Panc1 (cell line): ENCODE data around the gene WTAP. TPM values are rescaled to one million over a fixed set of nuclear protein-coding genes. Genes with fewer than 3 reads are reported as not detected.

Source experiments
- ATAC-seq: fragments of 200-7000 bp; cut with Tn5 transposase; 2 replicates; pipeline ENCODE4 v1.9.1; 2020; ENCODE audit warnings: mild to moderate bottlenecking, moderate library complexity
- BruUV-seq: library from RNA; stranded (reverse); fragments of 400-500 nt; replicated peaks from 2 replicates; lab custom pipeline; 2021; lab: Mats Ljungman, UMichigan
- CTCF ChIA-PET: fragments of 300-600 bp; sonication (Branson Sonifier 250); formaldehyde crosslinking; loops from one replicate; lab custom pipeline; 2022; ENCODE audit warnings: antibody characterized with exemption; lab: Charles Lee
- POLR2A ChIA-PET: fragments of 300-600 bp; sonication (Branson Sonifier 250); formaldehyde crosslinking; loops from one replicate; lab custom pipeline; 2022; ENCODE audit warnings: antibody characterized with exemption; lab: Charles Lee
- DNase-seq: peaks from one replicate; pipeline ENCODE4 v3.0.0-alpha.2; 2010; ENCODE audit warnings: low read depth, low spot score
- H3K27ac ChIP-seq: 2 replicates; pipeline ENCODE4 v1.5.1; 2011; ENCODE audit warnings: mild to moderate bottlenecking, low read length, inconsistent platforms
- H3K27me3 ChIP-seq: fragments of 200-500 bp; sonication (Bioruptor generic); 2 replicates; pipeline ENCODE4 v1.6.0; 2014; ENCODE audit warnings: low read length, inconsistent platforms; ENCODE audit not compliant: control insufficient read depth, insufficient read depth
- H3K36me3 ChIP-seq: fragments of 200-500 bp; sonication (Bioruptor generic); 2 replicates; pipeline ENCODE4 v1.5.1; 2014; ENCODE audit warnings: inconsistent platforms, mild to moderate bottlenecking, low read length, moderate library complexity; ENCODE audit not compliant: control insufficient read depth, insufficient read depth
- H3K4me1 ChIP-seq: 2 replicates; pipeline ENCODE4 v1.5.1; 2011; ENCODE audit warnings: inconsistent platforms, mild to moderate bottlenecking, low read length, moderate library complexity; ENCODE audit not compliant: control insufficient read depth, insufficient read depth
- H3K4me3 ChIP-seq, 2 experiments: 2 replicates each; pipeline ENCODE4 v1.5.1; 2011 to 2012; ENCODE audit warnings: low read depth in 2 of 2, low read length in 2 of 2, mild to moderate bottlenecking in 2 of 2, inconsistent platforms in 1 of 2, moderate library complexity in 1 of 2
- H3K9me3 ChIP-seq: fragments of 200-500 bp; sonication (Bioruptor generic); 2 replicates; pipeline ENCODE4 v1.5.1; 2014; ENCODE audit warnings: low read depth, mild to moderate bottlenecking, inconsistent platforms, low read length, moderate library complexity; ENCODE audit not compliant: control insufficient read depth, insufficient read depth
- POLR2AphosphoS5 ChIP-seq: IDR thresholded peaks from 2 replicates; pipeline ENCODE4 v1.6.1; 2012; ENCODE audit warnings: mild to moderate bottlenecking, low read depth, low read length, moderate library complexity
- SIN3A ChIP-seq: IDR thresholded peaks from 2 replicates; pipeline ENCODE4 v1.6.1; 2012; ENCODE audit warnings: low read depth, mild to moderate bottlenecking, low read length, moderate library complexity, borderline replicate concordance; ENCODE audit not compliant: insufficient read depth
- TCF7L2 ChIP-seq: IDR thresholded peaks from 2 replicates; pipeline ENCODE4 v1.6.1; 2011; ENCODE audit warnings: mild to moderate bottlenecking, low read depth, low read length, inconsistent platforms
- in situ Hi-C: cut with HindIII; loops from 2 replicates; pipeline ENCODE4 v1.10.0; 2016; ENCODE audit warnings: low sequenced_read_pairs, low pct_unique_long_range_greater_than_20kb
- intact Hi-C: fragments of 100-400 bp; cut with micrococcal nuclease; formaldehyde crosslinking; loops from one replicate; pipeline ENCODE4 v1.10.0; 2022; ENCODE audit not compliant: unreplicated experiment
- total RNA-seq: library from RNA; stranded (reverse); gene quantifications from one replicate; pipeline ENCODE4 v1.2.1, GENCODE V29; 2021; ENCODE audit not compliant: unreplicated experiment
- TF ChIP-seq, protein P1 (sequence below), 2 experiments: IDR thresholded peaks; 2 replicates each; pipeline ENCODE4 v1.6.1; 2011 to 2012; ENCODE audit warnings: low read depth in 2 of 2, control low read depth in 1 of 2, low read length in 1 of 2, mild to moderate bottlenecking in 1 of 2, moderate library complexity in 1 of 2; ENCODE audit not compliant: insufficient read depth in 1 of 2
- TF ChIP-seq, protein P2 (sequence below): fragments of 450-650 bp; IDR thresholded peaks from 2 replicates; pipeline ENCODE4 v1.5.1; 2017; ENCODE audit warnings: mild to moderate bottlenecking

WTAP gene
- total RNA-seq, 1 experiment from 2014 or later, result 112 TPM

DNA sequence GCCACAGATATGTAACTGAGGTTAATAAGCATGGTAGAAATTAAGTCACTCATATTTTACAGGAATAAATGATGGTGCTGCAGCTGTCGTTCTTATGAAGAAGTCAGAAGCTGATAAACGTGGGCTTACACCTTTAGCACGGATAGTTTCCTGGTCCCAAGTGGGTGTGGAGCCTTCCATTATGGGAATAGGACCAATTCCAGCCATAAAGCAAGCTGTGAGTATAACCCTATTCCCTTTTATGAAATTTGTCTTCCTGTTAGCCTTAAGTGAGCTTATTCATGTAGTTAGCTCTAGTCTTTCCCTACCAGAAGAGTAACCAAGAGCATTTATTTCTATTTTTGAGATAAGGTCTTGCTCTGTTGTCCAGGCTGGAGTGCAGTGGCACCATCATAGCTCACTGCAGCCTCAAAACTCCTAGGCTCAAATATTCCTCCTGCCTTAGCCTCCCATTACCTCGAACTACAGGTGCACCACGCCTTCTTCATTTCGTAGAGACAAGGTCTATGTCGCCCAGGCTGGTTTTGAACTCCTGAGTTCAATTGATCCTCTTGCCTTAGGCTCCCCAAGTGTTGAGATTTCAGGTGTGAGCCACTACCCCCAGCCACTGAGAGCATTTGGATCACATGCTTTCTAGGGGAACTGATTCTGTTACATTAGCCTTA lies 50.1 kb downstream of the WTAP start:
- POLR2A ChIA-PET, result no interaction called here

DNA sequence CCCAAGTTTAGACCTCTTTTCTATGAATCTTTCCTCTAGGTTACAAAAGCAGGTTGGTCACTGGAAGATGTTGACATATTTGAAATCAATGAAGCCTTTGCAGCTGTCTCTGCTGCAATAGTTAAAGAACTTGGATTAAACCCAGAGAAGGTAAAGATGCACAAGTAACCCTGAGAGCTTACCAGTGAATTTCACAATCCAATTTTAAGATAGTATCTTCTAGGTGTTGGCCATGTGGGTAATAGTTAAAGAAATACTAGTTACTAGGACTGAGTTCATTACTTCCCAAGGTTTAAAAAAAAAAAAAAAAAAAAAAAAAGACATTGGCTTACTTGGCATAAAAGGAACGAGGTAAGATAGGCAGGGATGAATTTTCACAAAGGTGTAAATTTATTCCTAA lies 50.8 kb downstream of the WTAP start:
- Histone ChIP-seq H3K27me3 (no peaks in the 10 kb centered on the region), H3K4me1 (no peaks in the 10 kb centered on the region; the same call in 1 of the 2 replicates), H3K36me3 (peaks cover 49% of the 10 kb centered on the region), H3K4me3 (no peak overlapping the region), H3K9me3 (no peaks in the 10 kb centered on the region), H3K27ac (no peak overlapping the region)
- POLR2A ChIA-PET, result interaction anchor here (0.7 kb wide), 1 partner anchor 14 kb away, joined by 7 read pairs; no protein-coding TSS in a partner anchor
- DNase-seq (no peak), ATAC-seq (no peak)
- no TSS peak for BruUV-seq
- CTCF ChIA-PET, result no interaction called here
- no peak for TF ChIP-seq SIN3A
- no peak for TF ChIP-seq POLR2AphosphoS5
- TF ChIP-seq, protein P1, sequence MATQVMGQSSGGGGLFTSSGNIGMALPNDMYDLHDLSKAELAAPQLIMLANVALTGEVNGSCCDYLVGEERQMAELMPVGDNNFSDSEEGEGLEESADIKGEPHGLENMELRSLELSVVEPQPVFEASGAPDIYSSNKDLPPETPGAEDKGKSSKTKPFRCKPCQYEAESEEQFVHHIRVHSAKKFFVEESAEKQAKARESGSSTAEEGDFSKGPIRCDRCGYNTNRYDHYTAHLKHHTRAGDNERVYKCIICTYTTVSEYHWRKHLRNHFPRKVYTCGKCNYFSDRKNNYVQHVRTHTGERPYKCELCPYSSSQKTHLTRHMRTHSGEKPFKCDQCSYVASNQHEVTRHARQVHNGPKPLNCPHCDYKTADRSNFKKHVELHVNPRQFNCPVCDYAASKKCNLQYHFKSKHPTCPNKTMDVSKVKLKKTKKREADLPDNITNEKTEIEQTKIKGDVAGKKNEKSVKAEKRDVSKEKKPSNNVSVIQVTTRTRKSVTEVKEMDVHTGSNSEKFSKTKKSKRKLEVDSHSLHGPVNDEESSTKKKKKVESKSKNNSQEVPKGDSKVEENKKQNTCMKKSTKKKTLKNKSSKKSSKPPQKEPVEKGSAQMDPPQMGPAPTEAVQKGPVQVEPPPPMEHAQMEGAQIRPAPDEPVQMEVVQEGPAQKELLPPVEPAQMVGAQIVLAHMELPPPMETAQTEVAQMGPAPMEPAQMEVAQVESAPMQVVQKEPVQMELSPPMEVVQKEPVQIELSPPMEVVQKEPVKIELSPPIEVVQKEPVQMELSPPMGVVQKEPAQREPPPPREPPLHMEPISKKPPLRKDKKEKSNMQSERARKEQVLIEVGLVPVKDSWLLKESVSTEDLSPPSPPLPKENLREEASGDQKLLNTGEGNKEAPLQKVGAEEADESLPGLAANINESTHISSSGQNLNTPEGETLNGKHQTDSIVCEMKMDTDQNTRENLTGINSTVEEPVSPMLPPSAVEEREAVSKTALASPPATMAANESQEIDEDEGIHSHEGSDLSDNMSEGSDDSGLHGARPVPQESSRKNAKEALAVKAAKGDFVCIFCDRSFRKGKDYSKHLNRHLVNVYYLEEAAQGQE (IDR thresholded peaks at IDR 0.05; ENCODE audit: insufficient read depth in 1 of 2, low read depth in 2 of 2, low read length in 1 of 2), result no peak
- TF ChIP-seq, protein P2, sequence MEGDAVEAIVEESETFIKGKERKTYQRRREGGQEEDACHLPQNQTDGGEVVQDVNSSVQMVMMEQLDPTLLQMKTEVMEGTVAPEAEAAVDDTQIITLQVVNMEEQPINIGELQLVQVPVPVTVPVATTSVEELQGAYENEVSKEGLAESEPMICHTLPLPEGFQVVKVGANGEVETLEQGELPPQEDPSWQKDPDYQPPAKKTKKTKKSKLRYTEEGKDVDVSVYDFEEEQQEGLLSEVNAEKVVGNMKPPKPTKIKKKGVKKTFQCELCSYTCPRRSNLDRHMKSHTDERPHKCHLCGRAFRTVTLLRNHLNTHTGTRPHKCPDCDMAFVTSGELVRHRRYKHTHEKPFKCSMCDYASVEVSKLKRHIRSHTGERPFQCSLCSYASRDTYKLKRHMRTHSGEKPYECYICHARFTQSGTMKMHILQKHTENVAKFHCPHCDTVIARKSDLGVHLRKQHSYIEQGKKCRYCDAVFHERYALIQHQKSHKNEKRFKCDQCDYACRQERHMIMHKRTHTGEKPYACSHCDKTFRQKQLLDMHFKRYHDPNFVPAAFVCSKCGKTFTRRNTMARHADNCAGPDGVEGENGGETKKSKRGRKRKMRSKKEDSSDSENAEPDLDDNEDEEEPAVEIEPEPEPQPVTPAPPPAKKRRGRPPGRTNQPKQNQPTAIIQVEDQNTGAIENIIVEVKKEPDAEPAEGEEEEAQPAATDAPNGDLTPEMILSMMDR, result no peak
- TF ChIP-seq TCF7L2, result no peak
- intact Hi-C loops (no loop called here), in situ Hi-C loops (no loop called here)

More for the DNA sequence above, 50.1 kb downstream of the WTAP start:
- no peak overlapping the region for H3K27ac ChIP-seq
- H3K4me1 ChIP-seq, result no peaks in the 10 kb centered on the region; the same call in 1 of the 2 replicates
- no peaks in the 10 kb centered on the region for H3K27me3 ChIP-seq
- in situ Hi-C loops, result no loop called here
- CTCF ChIA-PET, result no interaction called here
- peak; percentile 54 for ATAC-seq
- peaks cover 42% of the 10 kb centered on the region for H3K36me3 ChIP-seq
- intact Hi-C loops, result no loop called here
- no peak for DNase-seq
- TF ChIP-seq, protein P1 (IDR thresholded peaks at IDR 0.05; ENCODE audit: insufficient read depth in 1 of 2, low read depth in 2 of 2, low read length in 1 of 2), result no peak
- no peak for TF ChIP-seq POLR2AphosphoS5
- no peak for TF ChIP-seq SIN3A
- TF ChIP-seq, protein P2, result no peak
- no peak for TF ChIP-seq TCF7L2
- no TSS peak for BruUV-seq
- H3K4me3 ChIP-seq, result no peak overlapping the region
- H3K9me3 ChIP-seq, result no peaks in the 10 kb centered on the region
